ENCODE data around the gene USP49.

The USP49 gene

DNA sequence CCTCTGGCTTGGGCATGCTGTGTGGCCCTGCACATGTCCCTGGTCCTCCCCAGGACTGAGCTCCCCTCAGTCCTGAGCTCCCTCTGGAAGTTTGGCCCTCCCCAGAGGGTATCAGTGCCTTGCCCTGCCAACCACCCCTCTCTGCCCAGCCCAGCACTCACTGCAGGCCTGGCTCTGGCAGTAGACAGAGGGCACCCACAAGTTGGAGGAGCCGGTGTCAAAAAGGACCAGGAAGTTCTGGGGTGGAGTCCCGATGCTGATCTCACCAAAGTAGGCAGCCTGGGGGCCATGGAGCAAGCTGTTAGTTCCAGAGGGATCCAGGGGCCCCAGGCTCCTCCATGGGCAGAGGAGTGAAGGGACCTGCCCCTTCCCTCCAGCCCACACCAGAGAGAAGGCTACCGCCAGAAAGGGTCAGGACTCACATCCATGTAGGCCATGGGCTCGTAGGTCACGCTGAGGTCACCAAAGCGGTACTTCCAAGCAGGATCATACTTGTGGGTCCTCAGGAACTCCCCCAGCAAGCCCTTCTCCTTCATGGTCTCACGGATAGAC, 150.9 kb downstream of the USP49 start:
- Histone ChIP-seq H3K27me3 (no peaks in the 10 kb centered on the region), H3K4me1 (peaks cover 8% of the 10 kb centered on the region), H3K4me3 (ENCODE audit: low read depth, low read length) (no peak overlapping the region), H3K9me3 (no peaks in the 10 kb centered on the region), H3K36me3 (no peaks in the 10 kb centered on the region)
- TF ChIP-seq, protein P1, sequence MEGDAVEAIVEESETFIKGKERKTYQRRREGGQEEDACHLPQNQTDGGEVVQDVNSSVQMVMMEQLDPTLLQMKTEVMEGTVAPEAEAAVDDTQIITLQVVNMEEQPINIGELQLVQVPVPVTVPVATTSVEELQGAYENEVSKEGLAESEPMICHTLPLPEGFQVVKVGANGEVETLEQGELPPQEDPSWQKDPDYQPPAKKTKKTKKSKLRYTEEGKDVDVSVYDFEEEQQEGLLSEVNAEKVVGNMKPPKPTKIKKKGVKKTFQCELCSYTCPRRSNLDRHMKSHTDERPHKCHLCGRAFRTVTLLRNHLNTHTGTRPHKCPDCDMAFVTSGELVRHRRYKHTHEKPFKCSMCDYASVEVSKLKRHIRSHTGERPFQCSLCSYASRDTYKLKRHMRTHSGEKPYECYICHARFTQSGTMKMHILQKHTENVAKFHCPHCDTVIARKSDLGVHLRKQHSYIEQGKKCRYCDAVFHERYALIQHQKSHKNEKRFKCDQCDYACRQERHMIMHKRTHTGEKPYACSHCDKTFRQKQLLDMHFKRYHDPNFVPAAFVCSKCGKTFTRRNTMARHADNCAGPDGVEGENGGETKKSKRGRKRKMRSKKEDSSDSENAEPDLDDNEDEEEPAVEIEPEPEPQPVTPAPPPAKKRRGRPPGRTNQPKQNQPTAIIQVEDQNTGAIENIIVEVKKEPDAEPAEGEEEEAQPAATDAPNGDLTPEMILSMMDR (IDR thresholded peaks at IDR 0.05; ENCODE audit: low read depth, low read length): no peak
- DNase-seq: no peak

DNA sequence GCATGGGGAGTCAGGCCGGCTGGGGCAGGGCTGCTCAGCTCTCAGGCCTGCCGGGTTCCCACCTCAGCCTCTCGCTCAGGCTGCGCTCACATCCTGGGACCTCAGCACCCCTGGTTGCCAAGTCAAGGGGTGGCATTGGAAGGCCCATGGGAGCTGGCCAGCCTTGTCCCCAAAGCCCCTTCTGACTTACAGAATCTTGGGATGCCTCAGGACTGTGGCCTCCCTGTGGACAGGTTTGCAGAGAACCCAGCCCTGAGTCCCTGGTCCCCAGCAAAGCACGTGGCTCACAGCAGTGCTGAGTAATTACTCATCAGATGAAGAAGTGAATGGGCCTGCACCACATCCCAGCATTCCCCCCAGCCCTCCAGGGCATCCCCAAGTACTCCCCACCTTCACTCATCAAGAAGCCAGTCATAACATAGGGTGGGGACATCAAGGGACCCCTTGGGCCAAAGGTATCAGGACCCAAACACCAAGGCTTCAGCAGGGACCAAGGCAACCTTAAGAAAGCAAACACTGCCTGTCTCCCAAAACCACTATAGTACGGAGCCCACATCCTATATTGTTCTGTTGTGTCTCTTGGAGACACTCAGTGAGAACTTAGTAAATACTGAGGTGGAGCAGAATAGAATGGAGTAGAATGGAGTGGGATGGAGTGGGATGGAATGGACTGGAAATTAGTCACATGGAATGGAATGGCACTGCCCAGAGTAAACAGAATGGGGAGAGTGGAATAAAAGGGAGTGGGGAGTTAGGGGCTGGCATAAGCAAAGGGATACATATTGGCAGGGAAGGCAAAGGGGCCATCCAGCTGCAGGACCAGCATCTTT, 151.6 kb downstream of the USP49 start:
- TF ChIP-seq, protein P1 (IDR thresholded peaks at IDR 0.05; ENCODE audit: low read depth, low read length): no peak
- H3K27me3 ChIP-seq: no peaks in the 10 kb centered on the region
- H3K4me3 ChIP-seq (ENCODE audit: low read depth, low read length): no peak overlapping the region
- H3K36me3 ChIP-seq: no peaks in the 10 kb centered on the region
- peaks cover 7% of the 10 kb centered on the region for H3K4me1 ChIP-seq
- DNase-seq: no peak
- no peaks in the 10 kb centered on the region for H3K9me3 ChIP-seq

DNA sequence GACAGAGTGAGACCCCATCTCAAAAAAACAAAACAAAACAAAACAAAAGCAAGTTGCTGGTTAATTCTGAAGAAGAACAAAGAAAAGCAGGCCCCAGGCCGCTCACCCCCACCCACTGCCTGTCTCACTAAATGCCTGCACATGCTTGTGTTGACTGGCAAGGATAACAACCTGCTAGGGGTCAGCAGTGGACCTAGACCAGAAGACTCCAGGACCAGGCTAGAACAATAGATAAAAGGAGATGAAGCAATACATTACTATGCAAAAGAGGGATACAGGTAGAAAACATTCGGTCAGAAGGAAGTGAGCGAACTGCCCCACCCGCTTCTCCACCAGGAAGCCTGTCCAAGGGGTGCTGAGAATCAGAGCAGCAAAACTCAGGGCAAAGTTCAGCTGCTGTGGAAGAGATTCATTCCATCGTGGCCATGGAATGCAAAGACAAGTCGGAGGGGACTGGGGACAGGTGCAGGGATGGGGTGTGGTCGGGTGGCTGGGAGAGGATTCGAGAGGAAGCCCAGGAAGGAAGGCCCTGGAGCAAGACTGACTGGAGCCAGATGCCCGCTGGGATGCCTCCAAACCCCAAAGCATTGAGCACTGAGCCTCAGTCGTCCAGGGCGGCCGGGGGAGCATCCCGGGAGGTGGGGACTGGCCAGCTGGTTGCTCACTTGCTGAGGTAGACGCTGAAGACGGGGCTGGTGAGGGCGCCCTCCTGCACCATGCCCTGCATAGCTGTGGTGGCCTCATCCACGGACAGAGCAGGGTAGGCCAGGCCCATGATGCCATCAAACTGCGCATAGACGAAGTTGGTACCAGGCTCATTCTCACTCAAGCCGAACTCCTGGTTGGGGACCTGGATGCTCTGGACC, 153.3 kb downstream of the USP49 start:
- Histone ChIP-seq H3K9me3 (no peaks in the 10 kb centered on the region), H3K36me3 (no peaks in the 10 kb centered on the region), H3K4me1 (no peaks in the 10 kb centered on the region), H3K4me3 (ENCODE audit: low read depth, low read length) (no peak overlapping the region), H3K27me3 (no peaks in the 10 kb centered on the region)
- TF ChIP-seq, protein P1 (IDR thresholded peaks at IDR 0.05; ENCODE audit: low read depth, low read length): no peak
- DNase-seq: no peak

DNA sequence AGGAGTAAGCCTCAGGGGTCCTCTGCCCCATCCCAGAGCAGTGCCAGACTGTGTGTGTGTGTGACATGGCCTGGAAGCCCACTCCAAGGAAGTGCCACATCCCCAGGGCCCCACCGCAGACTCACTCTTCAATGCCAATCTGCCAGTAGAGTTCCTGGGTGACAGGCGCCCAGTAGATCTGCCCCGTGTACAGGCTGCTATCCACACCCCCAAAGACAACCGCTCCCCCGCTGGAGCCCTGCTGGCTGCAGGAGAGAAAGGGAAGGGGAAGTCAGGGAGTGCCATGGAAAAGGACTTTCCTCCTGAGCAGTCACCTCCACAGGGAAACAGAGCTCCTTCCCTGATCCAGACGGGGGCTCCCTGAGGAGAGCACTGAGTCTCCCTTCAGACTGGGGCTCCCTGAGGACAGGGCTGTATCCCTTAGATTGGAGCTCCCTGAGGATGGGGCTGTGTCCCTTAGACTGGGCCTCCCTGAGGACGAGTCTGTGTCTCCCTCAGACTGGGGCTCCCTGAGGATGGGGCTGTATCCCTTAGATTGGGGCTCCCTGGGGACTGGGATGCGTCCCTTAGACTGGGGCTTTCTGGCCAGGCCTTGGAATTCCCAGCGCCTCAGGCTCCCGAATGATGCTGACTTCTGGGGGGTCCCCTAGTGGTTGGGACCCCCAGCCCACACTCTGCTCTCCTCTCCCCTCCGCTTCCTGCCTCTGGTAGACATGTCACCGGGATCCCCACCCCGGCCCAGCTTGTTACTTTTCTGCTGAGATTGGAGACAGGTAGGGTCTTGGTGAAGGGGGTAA, 154.6 kb downstream of the USP49 start:
- TF ChIP-seq, protein P1 (IDR thresholded peaks at IDR 0.05; ENCODE audit: low read depth, low read length): no peak
- no peaks in the 10 kb centered on the region for H3K36me3 ChIP-seq
- no peaks in the 10 kb centered on the region for H3K9me3 ChIP-seq
- H3K27me3 ChIP-seq: no peaks in the 10 kb centered on the region
- H3K4me1 ChIP-seq: peaks cover 4% of the 10 kb centered on the region
- DNase-seq: no peak
- H3K4me3 ChIP-seq (ENCODE audit: low read depth, low read length): no peak overlapping the region

All from BE2C (cell line).